HepG2 (cell line): ENCODE measurements around the gene PPP1R13B. TPM values are rescaled to one million over a fixed set of nuclear protein-coding genes. Genes with fewer than 3 reads are reported as not detected.

Experiments used
- ELK4 ChIP-seq: sonication (generic); formaldehyde crosslinking; IDR thresholded peaks from 2 replicates; pipeline ENCODE4 v1.9.0; 2021; ENCODE audit warnings: missing genetic modification reagents, borderline replicate concordance
- ZBTB40 ChIP-seq, 2 experiments: fragments of 450-650 bp in 1 of 2; sonication (generic) in 1 of 2; formaldehyde crosslinking in 1 of 2; IDR thresholded peaks; 2 replicates each; pipeline versions ENCODE4 v1.6.1 to v1.8.0; 2016 to 2022; ENCODE audit warnings: antibody characterized with exemption in 1 of 2, mild to moderate bottlenecking in 1 of 2, missing genetic modification reagents in 1 of 2
- ZNF280B ChIP-seq: sonication (generic); formaldehyde crosslinking; IDR thresholded peaks from 2 replicates; pipeline ENCODE4 v1.5.0; 2020; ENCODE audit warnings: missing genetic modification reagents, mild to moderate bottlenecking, borderline replicate concordance
- ZNF512B ChIP-seq: sonication (generic); formaldehyde crosslinking; IDR thresholded peaks from 2 replicates; pipeline ENCODE4 v1.5.1; 2020; ENCODE audit warnings: missing genetic modification reagents, mild to moderate bottlenecking, borderline replicate concordance
- ZNF678 ChIP-seq: sonication (generic); formaldehyde crosslinking; IDR thresholded peaks from 2 replicates; pipeline ENCODE4 v1.4.0; 2020; ENCODE audit warnings: mild to moderate bottlenecking, missing genetic modification reagents
- ZNF75D ChIP-seq: sonication (generic); formaldehyde crosslinking; IDR thresholded peaks from 2 replicates; pipeline ENCODE4 v1.8.1; 2023; ENCODE audit warnings: missing genetic modification reagents, mild to moderate bottlenecking, borderline replicate concordance
- polyA plus RNA-seq, 8 experiments: library from polyadenylated mRNA; depleted of rRNA in 3 of 8; stranded (reverse) in 7 of 8; unstranded in 1 of 8; fragments of >200 nt; fragmentation: Illumina TruSeq in 4 of 8; extraction: Trizol in 4 of 8; gene quantifications; 2 replicates each; pipeline versions ENCODE4 v1.2.1 to v1.2.3, GENCODE V29; 2011 to 2016; ENCODE audit warnings: low read depth in 4 of 8, missing spikeins in 1 of 8, mixed read lengths in 1 of 8; ENCODE audit not compliant: insufficient read depth in 1 of 8
- total RNA-seq, 5 experiments: library from RNA; depleted of rRNA; stranded (reverse); fragments of >200 nt; fragmentation: Illumina TruSeq; extraction: Trizol; gene quantifications; 2 replicates each; pipeline ENCODE4 v1.2.3, GENCODE V29; 2016; ENCODE audit warnings: low read depth in 1 of 5

PPP1R13B gene
- total and polyA plus RNA-seq, 2 of the 13 experiments (the other 11 are each of a cell fraction or from before 2014, with no cell fraction given): 4.6 to 9.4 TPM

- TF ChIP-seq ELK4 (CRISPR knock-in tag): no peak
- no peak for TF ChIP-seq ZNF75D (CRISPR knock-in tag)
- no peak for TF ChIP-seq ZNF678 (CRISPR knock-in tag)
- TF ChIP-seq ZNF512B (CRISPR knock-in tag): no peak
- TF ChIP-seq ZNF280B (CRISPR knock-in tag): no peak
- TF ChIP-seq ZBTB40 (IDR thresholded peaks at IDR 0.05): no peak
- TF ChIP-seq ZBTB40 (CRISPR knock-in tag; IDR thresholded peaks at IDR 0.05): 0 out of 2 replicates have a peak, but pooled peaks have one; percentile 20
Measured at GRCh38 chr14:103715052-103716000, 132.0 kb downstream of the PPP1R13B start, which contains the start of the genes XRCC3 and ZFYVE21 (continued).
